Stimulated activated CD8-positive, alpha-beta memory T cell treated with anti-CD3 and anti-CD28 coated beads, Interleukin-4, amount 100 ng/mL, for 48 hours (primary cell): ENCODE data around the gene ISY1.
"Not testable (repeated sequence)": the region's sequence is repeated elsewhere in the genome, so short reads cannot be mapped to it uniquely, and the experiment has no call there.

Experiments
- DNase-seq: peaks from one replicate; pipeline ENCODE4 v3.0.0-alpha.2; 2020

The ISY1 gene

DNA sequence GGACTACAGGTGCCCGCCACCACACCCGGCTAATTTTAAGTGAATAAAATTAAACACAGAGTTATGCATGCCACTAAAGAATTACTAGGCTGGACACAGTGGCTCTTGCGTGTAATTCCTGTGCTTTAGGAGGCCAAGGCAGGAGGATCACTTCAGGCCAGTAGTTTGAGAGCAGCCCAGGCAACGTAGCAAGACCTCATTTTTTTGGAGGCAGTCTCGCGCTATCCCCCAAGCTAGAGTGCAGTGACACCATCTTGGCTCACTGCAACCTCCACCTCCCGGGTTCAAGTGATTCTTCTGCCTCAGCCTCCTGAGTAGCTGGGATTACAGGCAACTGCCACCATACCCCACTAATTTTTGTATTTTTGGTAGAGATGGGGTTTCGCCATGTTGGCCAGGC, 4.7 kb upstream of the ISY1 start:
- DNase-seq = not testable (repeated sequence)

DNA sequence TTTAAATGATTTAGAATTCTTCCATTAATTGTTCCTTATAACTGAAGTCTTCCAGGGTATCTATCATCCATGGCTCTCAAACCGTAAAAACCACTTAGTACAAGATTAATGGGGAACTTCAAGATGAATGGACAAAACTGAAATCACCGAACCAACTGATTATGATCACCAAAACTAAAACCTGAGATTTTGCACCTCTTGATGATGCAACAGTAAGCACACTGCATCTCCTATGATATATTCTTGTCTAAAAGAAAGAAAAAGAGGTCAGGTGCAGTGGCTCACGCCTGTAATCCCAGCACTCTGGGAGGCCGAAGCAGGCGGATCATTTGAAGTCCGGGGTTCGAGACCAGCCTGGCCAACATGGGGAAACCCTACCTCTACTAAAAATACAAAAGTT, 3.6 kb upstream of the ISY1 start:
- no peak for DNase-seq

DNA sequence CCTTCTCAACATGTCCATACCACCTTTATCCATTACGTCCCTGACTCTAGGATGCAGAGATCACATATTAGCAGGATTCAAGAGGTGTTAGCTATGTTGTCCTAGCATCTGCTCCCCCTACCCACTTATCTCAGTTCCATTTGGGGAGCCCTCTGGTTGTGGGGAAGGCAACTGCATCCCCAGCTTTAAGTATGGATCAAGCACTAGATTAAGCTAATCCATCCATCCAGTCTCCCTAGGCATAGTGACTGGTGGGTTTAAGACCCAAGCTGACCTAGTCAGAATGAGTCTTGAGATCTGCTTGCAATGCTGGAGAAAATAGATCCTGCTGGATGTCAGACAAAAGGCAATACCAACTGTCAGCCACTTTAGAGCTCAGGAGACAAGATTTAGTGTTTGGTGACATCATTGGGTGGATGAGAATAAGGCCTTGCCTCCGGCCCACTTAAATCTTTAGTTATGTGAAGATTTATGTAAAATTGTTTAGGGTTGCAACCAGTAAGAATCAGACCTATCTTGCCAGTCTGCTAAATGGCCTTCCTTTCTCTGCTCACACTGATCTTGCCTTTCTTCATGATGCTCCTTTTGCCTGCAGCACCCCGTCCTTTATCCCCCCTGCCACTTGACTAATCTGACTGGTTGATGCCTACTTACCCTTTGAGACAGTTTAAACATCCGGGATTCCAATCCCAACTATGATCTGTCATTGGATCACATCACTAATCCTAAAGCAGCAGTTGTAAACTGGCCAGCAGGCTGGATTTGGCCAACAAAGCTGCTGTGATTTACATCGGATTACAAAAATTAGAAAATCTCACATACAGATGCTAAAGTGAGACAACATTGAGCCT, 2.1 kb upstream of the ISY1 start:
- DNase-seq = no peak

DNA sequence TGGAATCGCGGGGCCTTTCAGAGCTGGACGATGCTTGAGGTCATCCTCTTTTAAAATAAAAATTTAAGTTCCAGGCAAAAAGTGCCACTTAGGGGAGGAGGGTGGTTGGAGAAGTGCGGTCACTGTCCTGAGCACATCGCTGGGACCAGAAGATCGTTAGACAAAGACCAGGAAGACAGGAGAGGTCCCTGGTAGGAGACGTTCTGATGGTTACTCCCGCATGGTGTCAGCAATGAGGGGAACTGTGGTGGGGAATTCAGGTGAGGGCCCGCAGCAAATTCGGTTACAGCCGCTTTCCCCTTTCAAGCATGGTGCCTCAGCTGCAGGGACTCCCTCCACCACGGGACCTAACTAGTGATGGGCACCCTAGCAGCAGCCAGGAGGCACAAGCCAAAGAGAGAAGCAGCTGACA, 1.0 kb upstream of the ISY1 start:
- peak; percentile 58 for DNase-seq

DNA sequence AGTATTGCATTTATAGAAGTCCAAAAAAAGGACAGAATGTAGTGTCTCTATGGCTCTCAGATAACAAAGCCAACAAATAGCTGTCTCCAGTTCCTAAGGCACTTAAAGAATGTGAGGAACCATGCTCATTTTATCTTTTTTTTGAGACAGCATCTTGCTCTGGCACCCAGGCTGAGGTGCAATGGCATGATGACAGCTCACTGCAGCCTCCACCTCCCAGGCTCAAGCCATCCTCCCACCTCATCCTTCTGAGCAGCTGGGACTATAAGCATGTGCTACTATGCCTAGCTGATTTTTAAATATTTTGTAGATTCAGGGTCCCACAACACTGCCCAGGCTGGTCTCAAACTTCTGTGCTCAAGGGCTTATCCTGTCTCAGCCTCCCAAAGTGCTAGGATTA, 16.1 kb downstream of the ISY1 start:
- no peak for DNase-seq

DNA sequence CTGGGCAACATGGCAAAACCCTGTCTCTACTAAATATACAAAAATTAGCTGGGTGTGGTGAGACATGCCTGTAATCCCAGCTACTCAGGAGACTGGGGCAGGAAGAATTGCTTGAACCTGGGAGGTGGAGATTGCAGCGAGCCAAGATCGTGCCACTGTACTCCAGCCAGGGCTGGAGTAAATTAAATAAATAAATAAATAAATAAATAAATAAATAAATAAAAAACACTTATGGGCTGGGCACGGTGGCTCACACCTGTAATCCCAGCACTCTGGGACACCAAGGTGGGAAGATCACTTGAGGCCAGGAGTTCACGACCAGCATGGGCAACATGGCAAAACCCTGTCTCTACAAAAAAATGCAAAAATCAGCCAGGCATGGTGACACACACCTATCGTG, 19.9 kb downstream of the ISY1 start:
- DNase-seq = not testable (repeated sequence)

DNA sequence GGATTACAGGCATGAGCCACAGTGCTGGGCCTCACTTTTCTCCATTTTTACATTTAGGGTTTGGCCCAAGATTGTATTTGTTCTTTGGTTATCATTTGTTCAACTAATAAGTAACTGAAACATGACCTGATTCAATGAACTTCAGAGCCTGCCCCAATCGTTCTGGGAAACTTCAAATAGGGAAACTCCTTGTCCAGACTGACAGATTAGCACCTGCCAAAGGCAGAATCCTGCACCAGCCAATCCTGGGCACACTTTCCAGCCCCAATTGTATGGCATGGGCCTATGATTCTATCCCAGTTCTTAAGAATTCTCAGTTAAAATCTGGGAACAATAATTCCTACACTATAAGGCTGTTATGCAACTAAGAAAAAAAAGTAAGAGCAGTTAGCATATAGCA, 21.0 kb downstream of the ISY1 start:
- no peak for DNase-seq

DNA sequence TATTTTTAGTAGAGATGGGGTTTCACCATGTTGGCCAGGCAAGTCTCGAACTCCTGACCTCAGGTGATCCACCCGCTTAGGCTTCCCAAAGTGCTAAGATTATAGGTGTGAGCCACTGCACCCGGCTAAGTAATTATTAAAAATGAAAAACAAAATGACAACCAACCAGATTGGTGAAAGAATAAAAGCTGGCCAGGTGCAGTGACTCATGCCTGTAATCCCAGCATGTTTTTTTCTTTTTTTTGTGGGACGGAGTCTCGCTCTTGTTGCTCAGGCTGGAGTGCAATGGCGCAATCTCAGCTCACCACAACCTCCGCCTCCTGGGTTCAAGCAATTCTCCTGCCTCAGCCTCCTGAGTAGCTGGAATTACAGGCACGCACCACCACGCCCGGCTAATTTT, 24.6 kb downstream of the ISY1 start:
- DNase-seq = not testable (repeated sequence)

DNA sequence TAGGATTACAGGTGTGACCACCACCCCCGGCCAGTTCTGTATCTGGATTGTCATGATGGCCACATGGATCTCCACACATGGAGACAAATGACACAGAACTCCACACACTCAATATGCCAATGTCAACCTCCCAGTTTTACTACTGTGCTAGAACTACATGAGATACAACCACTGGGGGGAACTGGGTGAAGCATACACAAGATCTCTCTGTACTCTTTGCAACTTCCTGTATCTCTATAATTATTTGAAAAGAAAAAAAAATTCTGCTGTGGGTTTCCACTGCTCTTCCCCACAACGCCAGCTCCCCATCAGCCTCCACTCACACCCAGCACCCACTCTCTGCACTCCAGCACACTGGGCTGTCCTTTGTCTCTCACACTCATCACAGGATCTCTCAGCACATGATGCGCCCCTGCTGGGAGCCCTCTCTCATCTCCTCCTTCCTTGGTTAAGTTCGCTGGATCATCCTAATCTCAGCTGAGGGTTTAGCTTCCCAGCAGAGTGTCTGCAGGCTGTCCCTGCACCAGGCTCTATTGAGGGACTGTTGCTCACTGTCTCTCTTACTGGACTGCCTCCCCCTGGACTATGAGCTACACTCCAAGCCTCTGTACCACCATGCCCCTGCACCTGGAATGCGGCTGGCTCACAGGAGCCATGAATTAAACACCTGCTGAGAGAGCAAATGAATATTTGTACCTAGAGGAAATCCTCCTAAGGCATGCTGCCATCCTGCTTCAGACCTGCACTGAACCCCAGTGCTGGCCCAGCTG, 28.6 kb downstream of the ISY1 start:
- no peak for DNase-seq

DNA sequence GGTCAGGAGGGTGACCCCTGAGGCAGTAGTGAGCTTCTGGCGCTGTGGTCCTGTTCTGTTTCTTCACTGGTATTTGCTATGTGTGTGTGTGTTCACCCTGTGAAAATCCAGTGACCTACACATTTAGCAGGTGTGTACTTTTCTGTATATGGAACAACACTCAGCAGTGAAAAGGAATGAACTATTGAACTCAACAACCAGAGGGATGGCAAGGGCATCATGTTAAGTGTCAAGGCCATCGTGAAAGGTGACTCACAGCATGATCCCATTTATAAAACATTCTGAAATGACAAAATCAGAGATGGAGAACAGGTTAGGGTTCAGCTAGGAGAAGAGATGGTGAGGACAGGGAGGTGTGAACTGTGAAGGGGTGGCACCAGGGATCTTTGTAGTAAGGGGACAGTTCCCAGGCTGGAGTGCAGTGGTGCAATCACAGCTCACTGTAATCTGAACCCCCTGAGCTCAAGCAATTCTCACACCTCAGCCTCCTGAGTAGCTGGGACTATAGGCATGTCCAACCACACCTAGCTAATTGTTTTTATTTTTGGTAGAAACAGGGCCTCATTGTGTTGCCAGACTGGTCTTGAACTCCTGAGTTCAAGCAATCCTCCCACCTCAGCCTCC, 29.3 kb downstream of the ISY1 start:
- DNase-seq = no peak

DNA sequence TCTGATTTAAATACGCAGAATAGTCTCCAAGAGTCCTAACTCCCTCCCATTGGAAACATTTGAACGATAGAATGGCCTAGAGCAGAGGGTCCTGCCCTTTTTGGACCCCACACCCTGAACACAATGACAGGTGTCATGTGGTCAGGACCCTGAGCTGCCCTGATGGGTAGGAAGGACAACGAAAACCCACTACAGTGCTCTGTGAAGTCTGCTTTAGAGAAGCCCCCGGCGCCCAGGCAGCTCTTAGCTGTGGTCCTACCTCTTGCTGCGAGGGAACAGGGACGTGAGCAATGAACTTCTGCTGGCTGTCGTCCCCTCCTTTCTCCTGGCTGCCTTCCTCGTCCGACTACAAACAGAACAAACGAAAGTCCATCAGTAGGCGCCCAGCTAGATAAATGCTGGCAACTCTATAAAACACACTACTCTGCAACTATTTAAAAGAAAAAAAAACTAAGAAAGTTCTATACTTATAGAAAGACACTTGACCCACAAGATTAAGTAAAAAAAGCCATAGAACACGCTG, 30.5 kb downstream of the ISY1 start:
- no peak for DNase-seq

DNA sequence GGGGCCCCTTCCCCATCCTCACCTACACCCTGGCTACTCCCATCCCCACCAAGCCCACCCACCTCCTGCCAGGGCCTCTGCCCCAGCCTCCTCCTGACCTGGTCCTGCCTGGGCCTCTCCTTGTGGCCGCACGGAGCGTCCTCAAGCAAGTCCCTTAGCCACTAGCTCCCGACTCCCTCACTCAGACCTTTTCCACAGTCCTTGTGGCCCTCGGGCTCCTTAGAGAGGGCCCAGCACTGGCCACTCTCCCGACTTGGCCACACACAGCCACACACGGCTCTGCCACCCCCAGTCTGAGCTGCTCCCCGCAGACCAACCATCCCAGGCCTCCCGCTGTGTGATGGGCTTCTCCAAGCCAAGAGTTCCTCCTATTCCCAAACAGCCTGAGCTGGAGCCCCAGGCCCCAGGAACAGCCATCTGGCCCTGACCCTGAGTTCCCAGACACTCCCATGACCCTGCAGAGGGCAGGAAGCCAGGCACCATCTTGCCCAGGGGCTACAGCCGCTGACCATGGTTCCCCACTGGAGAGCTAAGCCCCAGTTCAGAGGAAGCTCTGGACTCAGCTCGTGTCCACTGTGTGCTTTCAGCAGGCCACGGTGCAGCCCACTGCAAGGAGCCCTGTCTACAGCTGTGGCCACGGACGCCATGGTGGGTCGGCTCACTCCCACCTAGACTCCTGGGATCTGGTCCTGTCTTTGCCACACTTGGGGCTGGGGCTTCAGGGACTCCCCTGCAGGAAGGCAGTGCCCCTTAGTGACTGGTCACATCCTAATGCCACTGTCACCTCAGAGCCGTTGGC, 32.3 kb downstream of the ISY1 start:
- DNase-seq = no peak

DNA sequence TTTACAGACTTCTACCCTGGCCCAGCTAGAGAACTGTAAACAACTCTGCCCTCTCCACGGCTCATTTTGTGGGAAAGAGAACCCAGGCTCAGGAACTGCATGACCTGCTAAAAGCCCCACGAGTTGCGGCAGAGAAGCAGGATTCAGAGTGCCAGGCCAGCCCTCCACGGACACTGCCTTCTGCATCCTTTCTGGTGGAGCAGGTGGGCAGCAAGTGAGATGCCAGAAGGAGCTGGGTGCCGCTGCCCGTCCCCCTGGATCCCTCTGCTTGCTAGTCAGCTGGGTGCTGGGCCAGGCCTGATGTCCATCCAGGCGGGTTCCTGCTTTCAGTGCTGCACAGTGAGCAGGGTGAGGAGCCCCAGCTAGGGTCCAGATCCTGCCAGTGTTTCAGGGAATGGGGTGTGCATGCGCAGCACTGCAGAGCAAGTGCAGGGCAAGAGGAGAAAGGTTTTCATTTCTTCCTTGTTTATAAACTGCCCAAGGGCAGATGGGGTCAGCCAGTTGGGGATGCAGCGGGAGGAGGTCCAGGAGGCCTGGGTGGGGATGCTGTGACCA, 34.1 kb downstream of the ISY1 start:
- DNase-seq = no peak

DNA sequence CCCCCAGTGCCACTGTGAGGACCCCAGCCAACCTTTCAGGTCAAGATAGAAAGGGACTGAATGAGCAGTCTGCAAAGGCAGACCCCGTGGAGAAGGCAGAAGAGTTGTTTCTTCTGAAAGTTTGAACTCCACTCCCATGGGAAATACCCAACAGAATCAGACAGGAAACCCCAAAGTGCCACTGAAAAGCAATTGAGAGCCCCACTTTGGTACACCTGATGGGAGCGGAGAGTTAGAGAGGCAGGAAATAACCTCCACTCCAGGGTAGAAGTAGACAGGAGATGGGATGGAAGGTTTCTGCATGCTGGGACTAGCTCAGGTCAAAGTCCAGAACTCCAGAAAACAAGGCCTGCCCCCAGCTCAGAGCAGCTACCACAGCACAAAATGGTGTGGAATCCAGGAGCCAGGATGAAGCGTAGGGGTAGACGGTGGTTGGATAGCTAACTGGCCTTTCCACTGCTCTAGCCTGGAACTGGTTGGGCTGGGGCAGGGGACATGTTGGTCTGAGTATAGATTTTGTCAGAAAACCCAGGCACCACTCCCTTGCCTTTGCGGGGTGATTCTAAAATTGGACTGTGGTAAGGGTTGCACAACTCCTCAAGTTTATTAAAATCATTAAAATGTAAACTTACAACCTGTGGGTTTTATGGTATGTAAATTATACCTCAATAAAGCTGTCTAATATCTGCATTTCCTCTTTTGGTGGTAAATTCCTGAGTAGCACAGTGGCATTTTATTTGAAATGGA, 37.4 kb downstream of the ISY1 start:
- DNase-seq = no peak

DNA sequence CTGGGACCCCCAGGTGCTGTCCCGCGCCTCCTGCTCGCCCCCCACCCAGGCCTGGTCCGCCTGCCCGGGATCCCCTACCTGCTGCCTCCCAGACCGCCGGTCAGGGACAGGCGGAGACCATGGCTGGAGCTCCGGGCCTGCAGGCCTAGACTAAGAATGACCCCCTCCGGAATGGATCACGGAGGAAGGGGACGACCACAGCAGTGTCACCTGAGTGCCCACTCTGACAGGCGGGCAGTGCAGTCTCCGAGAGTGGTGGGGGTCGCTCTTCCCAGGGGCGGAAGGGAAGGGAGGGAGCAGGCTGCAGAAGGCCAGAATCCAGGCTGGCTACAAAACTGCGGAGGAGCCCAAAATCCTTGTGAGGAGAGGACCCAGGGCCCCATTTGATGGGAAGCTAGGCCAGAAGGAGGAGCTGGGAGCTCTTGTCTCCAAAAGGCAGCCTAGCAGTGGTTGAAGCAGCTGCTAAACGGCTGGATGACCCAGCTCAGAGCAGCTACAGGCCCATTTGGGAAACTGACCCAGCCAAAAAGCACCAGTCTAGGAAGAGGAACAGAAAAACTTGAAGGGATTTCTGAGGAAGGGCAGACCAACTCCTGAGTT, 38.4 kb downstream of the ISY1 start:
- no peak for DNase-seq

DNA sequence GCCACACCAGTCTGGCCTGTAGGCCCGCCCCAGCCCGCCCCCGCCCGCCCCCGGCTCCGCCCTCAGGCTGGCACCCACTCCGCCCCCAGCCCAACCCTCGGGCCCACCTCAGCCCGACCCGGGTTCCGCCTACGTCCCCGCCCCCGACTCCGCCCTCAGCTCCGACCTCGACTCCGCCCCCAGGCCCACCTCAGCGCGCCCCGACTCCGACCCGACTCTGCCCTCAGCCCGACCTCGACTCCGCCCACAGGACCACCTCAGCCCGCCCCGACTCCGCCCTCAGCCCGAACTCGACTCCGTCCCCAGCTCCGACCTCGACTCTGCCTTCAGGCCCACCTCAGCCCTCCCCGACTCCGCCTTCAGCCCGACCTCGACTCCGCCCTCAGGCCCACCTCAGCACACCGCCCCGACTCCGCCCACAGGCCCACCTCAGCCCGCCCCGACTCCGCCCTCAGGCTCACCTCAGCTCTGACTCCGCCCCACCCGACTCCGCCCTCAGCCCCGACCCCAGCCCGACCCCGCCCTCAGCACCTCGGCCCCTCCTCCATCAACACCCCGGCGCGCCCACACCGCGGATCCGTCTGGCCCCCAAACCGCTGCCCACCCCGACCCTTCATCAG, 39.0 kb downstream of the ISY1 start, which contains the start of gene RAB43:
Gene RAB43 (minus strand): TSS at position 13 of the 620 bp plus-strand sequence. CDS start 315 bp downstream, outside the sequence.
- DNase-seq = peak; percentile 95

DNA sequence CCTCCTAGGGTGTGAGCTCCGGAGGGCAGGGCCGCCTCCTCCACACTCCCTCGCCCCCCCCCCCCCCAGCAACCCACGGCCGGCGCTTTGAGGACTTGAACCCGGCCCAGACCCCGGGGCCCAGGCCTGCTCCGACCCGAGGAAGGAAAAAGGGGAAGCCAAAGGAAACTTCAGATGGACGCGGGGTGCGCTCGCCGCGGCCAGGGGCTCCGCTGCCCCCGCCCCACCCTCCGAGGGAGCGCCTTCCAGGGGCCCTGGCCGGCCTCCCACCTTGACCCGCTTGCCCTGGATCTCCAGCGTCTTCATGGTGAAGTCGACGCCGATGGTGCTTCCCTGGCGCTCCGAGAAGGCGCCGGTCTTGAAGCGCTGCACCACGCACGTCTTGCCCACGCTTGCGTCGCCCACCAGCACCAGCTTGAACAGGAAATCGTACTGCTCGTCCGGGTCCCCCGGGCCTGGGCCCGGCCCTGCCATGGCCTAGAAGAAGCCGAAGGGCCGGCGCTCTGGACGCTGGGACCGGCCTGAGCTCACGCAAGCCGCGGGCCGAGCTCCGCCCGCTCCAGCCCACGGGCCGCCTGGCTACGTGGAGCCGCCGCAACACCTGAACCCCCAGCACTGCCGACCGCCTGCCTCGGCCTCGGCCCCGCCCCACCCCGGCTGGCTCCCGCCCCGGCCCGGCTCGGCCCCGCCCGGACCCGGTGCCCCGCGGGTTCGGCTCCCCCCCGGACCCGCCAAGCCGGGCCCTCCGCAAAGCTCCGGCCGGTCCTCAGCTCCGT, 39.7 kb downstream of the ISY1 start:
- no peak for DNase-seq

DNA sequence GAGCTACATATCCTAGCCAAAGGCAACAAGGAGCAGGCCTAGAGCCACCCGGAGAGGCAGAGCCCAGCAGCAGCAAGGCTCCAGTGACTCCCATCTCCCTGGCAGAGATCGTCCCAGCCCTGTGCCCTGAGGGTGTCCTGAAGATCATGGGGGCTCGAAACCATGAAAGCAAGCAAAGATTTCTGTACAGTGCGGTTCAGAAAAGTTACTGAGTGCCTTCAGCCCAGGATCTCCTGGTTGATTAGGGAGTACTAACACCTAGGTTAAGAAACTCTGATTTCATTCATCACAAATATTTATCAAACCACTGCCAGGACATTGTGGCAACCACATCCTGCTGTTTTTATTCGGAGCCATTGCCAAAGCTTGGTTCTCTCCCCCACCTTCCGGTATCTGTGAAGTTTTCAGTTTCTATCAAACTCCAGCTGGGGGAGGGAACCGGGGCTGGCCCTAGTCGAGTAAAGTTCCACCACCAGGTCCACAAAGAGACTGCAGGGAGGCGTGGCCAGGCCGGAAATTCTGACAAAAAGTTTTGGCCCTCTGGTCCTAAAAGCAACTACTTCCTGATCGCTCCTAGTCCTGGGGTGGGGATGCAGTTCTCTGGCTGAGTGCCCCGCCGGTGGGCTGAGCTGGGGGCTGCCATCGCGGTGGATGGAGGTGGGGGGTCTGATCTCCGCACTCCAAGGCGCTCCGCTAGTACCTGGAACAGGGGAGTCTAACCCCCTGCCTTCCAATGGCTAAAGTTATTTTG, 40.4 kb downstream of the ISY1 start:
- peak; percentile 92 for DNase-seq
